HS-5 (cell line): ENCODE results near the gene RILPL1.
"Not testable (repeated sequence)": the region's sequence is repeated elsewhere in the genome, so short reads cannot be mapped to it uniquely, and the experiment has no call there.

Experiments used
- DNase-seq: peaks from one replicate; pipeline ENCODE4 v3.0.0-alpha.2; 2012; ENCODE audit warnings: low read depth

RILPL1 gene

DNA sequence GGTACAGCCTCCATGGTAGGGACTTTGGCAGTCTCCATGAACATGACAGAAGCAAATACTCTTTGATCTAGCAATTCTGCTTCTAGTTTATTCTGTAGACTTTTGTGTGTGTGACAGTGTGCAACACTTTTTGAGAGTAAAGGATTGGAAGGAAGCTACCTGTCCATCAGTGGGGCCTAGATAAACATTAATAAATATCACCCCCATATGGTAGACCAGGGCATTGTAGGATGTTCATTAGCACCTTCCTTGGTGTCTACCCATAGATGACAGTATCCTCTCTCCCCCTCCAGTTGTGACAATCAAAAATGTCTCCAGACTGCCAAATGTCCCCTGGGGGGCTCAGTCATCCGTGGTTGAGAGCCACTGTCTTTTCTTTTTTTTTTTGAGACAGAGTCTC lies 64.7 kb downstream of the RILPL1 start:
- DNase-seq = no peak

- DNase-seq = no peak
These were observed 68.4 kb downstream of the RILPL1 start for GRCh38 chr12:123465084-123465483.

GRCh38 chr12:123463174-123463573 lies 70.3 kb downstream of the RILPL1 start:
- not testable (repeated sequence) for DNase-seq

GRCh38 chr12:123457980-123458779 lies 75.3 kb downstream of the RILPL1 start, which contains the start of gene SNRNP35:
TSS of gene SNRNP35 (plus strand) at chr12:123458139. CDS start at chr12:123465541, 7,402 bp downstream.
- peak; percentile 69 for DNase-seq

- no peak for DNase-seq
These were observed 80.4 kb downstream of the RILPL1 start for GRCh38 chr12:123453165-123453564.

GRCh38 chr12:123452276-123452550 lies 81.3 kb downstream of the RILPL1 start:
- DNase-seq = not testable (repeated sequence)

GRCh38 chr12:123450636-123451035 lies 82.9 kb downstream of the RILPL1 start:
- no peak for DNase-seq

- DNase-seq = no peak
These were observed 83.7 kb downstream of the RILPL1 start for GRCh38 chr12:123449856-123450255.

- DNase-seq = no peak
These were observed 84.2 kb downstream of the RILPL1 start for GRCh38 chr12:123449249-123449733.

- DNase-seq = no peak
These were observed 87.2 kb downstream of the RILPL1 start for GRCh38 chr12:123446333-123446713.

- DNase-seq = no peak
These were observed 87.9 kb downstream of the RILPL1 start for GRCh38 chr12:123445388-123446332.

DNA sequence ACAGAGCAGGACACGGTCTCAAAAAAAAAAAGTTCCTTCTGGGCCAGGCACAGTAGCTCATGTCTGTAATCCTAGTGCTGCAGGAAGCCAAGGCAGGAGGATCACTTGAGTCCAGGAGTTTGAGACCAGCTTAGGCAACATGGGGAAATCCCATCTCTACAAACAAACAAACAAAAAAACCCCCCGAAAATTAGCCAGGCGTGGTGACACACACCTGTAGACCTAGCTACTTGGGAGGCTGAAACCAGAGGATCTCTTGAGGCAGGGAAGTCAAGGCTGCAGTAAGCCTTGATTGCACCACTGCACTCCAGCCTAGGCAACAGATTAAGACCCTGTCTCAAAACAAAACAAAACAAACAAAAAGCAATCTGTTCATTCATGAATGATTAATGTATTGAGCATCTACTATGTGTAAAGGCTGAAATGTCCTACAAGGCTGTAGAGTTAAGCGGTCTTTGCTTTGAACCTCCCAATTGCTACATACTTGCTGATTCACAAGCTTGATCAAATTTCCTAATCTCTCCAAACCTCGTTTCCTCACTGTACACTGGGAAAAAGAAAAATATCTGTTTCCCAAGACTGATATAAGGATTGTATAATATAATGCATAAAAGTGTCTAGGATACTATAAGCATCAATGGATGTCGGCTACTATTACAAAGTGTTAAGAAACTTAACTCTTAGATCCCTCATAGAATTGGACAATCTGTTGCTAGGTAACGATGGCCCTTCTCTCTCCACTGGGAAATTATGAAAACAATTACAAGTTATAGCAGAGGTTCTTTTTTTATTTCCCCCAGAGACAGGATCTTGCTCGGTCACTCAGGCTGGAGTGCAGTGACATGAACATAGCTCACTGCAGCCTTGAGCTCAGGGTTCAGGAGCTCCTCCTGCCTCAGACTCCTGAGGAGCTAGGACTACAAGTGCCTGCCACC lies 89.2 kb downstream of the RILPL1 start:
- DNase-seq = peak; percentile 18

DNA sequence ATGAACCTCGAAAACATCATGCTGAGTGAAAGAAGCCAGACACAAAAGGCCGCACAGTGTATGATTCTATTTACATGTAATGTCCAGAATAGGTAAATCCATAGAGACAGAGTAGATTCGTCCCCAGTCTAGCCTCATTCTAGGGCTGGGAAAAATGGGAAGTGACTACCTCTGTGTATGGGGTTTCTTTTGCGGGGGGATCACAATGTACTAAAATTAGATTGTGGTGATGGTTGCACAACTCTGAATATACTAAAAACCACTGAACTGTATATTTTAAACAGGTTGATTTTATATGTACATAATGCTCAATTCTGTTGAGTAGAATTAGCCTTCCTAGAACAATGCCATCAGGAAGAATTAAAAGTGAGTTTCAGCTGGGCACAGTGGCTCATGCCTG lies 90.7 kb downstream of the RILPL1 start:
- no peak for DNase-seq

DNA sequence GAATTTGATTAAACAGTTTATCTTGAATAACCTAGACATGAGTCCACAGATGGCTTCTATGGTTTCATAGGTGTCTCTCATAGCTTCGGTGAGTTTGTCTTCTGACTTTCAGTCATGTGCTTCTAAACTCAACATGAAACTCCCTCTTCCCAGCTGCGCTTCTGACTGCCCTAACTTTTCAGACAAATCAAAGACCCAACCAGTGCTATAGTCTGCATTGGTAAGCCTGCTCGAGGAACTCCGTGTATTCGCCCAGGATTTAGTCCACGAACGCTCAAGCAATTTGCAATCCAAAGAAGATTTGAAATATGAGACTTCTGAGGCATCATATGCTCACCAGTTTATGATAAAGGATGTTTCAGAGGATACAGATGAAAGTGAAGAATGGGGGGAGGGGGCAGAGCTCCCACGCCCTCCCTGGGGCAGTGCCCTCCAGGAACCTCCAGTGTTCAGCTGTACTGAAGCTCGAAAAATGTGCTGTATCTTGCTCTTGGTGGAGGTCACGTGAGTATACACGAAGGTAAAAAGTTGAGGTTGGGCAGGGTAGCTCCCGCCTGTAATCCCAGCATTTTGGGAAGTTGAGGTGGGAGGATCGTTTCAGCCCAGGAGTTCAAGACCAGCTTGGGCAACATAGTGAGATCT lies 91.9 kb downstream of the RILPL1 start:
- no peak for DNase-seq

DNA sequence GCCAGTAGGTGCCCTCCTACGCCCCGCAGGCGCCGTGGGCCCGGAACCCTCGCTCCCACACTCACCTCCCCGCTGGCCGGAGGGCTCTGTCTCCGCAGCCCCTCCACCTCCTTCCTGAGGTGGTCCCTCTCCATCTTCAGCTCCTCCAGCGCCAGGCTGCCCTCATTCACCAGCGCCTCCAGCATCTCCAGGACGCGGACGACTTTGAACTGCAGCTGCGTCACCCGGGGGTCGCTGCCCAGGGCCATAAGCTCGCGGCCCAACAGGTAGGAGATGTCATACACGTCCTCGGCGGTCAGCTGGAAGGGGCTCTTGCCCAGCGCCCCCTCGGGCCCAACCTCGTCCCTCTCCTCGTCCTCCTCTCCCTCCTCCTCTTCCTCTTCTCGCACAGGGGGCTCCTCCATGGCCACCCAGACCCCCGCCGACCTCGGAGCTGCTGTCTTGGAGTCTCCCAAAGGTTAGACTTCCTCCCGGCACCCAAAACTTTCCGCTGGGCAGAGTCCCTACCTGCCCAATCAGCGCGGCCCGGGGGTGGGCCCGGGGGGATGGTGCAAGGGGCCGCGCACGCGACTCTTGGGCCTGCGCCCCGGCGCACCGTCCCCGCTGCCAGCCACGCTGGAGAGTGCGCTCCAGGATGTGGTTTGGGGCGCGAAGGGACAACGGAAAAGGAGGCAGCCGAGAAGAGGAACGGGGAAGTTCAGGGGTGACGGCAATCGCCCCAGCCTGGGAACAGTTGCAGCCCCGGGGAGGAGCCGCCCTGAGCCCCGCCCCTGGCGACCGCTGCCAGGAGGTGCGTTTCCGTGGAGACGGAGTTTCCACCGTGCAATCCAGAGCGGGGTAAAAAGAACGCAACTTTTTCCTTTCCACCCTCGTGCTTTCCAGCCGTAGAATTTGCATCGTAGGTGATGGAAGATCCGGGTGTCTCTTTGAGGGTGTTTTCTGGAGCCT lies 97.2 kb downstream of the RILPL1 start, which contains the start of gene RILPL2:
RILPL2 (minus strand) TSS at position 668 of the 948 bp plus-strand sequence; CDS start at position 404, 264 bp downstream.
- DNase-seq = peak; percentile 49

DNA sequence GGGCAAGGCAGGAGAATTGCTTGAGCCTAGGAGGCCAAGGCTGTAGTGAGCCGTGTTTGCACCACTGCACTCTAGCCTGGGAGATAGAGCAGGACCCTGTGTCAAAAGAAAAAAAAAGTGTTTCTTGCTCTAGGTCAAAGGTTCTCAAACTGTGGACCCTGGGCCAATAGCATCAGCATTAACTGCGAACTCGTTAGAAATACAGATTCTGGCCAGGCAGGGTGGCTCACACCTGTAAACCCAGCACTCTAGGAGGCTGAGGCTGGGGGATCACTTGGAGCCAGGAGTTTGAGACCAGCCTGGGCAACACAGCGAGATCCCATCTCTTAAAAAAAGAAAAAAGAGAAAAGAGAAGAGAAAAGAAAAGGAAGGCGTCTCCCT lies 97.9 kb downstream of the RILPL1 start:
- no peak for DNase-seq

DNA sequence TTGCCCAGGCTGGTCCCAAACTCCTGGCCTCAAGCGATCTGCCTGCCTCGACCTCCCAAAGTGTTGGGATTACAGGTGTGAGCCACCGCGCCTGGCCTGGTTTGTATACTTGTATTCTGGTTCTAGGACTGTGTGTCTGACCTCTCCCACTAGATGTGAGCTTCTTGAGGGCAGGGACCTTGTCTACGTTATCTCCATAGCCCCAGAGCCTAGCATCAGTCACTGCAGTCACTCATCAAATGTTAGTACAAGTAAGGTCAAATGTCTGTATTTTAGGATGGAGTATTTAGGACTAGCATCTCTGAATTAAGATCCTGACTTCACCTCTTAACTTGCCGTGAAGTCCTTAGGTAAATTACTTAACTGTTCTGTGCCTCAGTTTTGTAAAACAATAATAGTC lies 99.9 kb downstream of the RILPL1 start:
- no peak for DNase-seq

DNA sequence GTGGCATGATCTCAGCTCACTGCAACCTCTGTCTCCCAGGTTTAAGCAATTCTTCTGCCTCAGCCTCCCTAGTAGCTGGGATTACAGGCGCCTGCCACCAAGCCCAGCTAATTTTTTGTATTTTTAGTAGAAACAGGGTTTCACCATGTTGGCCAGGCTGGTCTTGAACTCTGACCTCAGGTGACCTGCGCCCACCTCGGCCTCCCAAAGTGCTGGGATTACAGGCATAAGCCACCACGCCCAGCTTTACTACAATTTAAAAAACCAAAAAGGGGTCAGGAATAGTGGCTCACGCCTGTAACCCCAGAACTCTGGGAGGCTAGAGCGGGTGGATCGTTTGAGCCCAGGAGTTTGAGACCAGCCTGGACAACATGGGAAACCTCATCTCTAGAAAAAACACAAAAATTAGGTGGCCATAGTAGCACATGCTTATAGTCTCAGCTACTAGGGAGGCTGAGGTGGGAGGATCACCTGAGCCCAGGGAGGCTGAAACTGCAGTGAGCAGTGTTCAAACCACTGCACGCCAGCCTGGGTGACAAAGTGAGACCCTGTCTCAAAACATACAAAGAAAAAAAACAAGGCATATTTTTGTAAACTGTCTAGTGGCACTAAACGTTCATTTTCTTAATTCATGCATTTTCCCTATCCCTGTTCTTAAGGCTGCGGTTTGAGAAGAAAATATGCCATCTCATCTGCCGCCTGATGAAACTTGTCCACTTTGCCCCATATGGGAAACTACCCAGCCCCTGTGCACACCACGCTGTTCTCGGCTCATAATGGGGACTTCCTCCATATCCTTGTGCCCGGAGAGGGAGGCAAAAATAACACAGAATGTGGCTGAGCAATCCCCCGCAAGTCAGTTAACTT lies 101.3 kb downstream of the RILPL1 start:
- not testable (repeated sequence) for DNase-seq

- DNase-seq = not testable (repeated sequence)
These were observed 104.4 kb downstream of the RILPL1 start for GRCh38 chr12:123429101-123429500.
